Measurements from ENCODE around the gene ELOVL5.

The ELOVL5 gene

GRCh38 chr6:53348371-53349208 is at the start of gene ELOVL5:
Gene ELOVL5 (minus strand): TSS chr6:53348950. CDS start chr6:53295699, 53,251 bp downstream.
- in situ Hi-C loops (cut with HindIII; ENCODE audit: low pct_ligation_motif_present, low sequenced_read_pairs), result no loop called here
- Histone ChIP-seq H3K36me3 (replicated peaks) (no peaks in the 10 kb centered on the region), H3K27me3 (replicated peaks) (no peaks in the 10 kb centered on the region), H3K4me3 (ENCODE audit: low read depth, low read length) (peak within 1 kb of the TSS; percentile 90), H3K27ac (peak within 1 kb of the TSS; percentile 83)
- TF ChIP-seq CTCF (IDR thresholded peaks at IDR 0.05; ENCODE audit: low read depth, low read length, missing control alignments), result no peak
- DNase-seq, result peak; percentile 100

GRCh38 chr6:53397283-53397682 is 48.5 kb upstream of the ELOVL5 start:
- in situ Hi-C loops (cut with HindIII; ENCODE audit: low pct_ligation_motif_present, low sequenced_read_pairs), result no loop called here
- no peaks in the 10 kb centered on the region for H3K36me3 ChIP-seq (replicated peaks)
- TF ChIP-seq CTCF (IDR thresholded peaks at IDR 0.05; ENCODE audit: low read depth, low read length, missing control alignments), result no peak

GRCh38 chr6:53395986-53396385 is 47.2 kb upstream of the ELOVL5 start:
- no peaks in the 10 kb centered on the region for H3K36me3 ChIP-seq (replicated peaks)
- no peak overlapping the region for H3K27ac ChIP-seq
- in situ Hi-C loops (cut with HindIII; ENCODE audit: low pct_ligation_motif_present, low sequenced_read_pairs), result no loop called here
- DNase-seq, result no peak
- no peak overlapping the region for H3K4me3 ChIP-seq (ENCODE audit: low read depth, low read length)
- no peak for TF ChIP-seq CTCF (IDR thresholded peaks at IDR 0.05; ENCODE audit: low read depth, low read length, missing control alignments)
- H3K27me3 ChIP-seq (replicated peaks), result no peaks in the 10 kb centered on the region

More at GRCh38 chr6:53397283-53397682, 48.5 kb upstream of the ELOVL5 start:
- DNase-seq, result no peak
- Histone ChIP-seq H3K27ac (no peak overlapping the region), H3K27me3 (replicated peaks) (no peaks in the 10 kb centered on the region), H3K4me3 (ENCODE audit: low read depth, low read length) (no peak overlapping the region)

- no peak for DNase-seq
- TF ChIP-seq CTCF (IDR thresholded peaks at IDR 0.05; ENCODE audit: low read depth, low read length, missing control alignments), result no peak
- H3K36me3 ChIP-seq (replicated peaks), result no peaks in the 10 kb centered on the region
- H3K27ac ChIP-seq, result no peak overlapping the region
- no peak overlapping the region for H3K4me3 ChIP-seq (ENCODE audit: low read depth, low read length)
- H3K27me3 ChIP-seq (replicated peaks), result no peaks in the 10 kb centered on the region
- in situ Hi-C loops (cut with HindIII; ENCODE audit: low pct_ligation_motif_present, low sequenced_read_pairs), result no loop called here
Observed at GRCh38 chr6:53394704-53395103, 46.0 kb upstream of the ELOVL5 start.

GRCh38 chr6:53391170-53391569 is 42.4 kb upstream of the ELOVL5 start:
- Histone ChIP-seq H3K4me3 (ENCODE audit: low read depth, low read length) (no peak overlapping the region), H3K27me3 (replicated peaks) (no peaks in the 10 kb centered on the region), H3K27ac (no peak overlapping the region), H3K36me3 (replicated peaks) (no peaks in the 10 kb centered on the region)
- DNase-seq, result no peak
- no peak for TF ChIP-seq CTCF (IDR thresholded peaks at IDR 0.05; ENCODE audit: low read depth, low read length, missing control alignments)
- in situ Hi-C loops (cut with HindIII; ENCODE audit: low pct_ligation_motif_present, low sequenced_read_pairs), result no loop called here

Data from brain microvascular endothelial cell (primary cell).